GM12864 (cell line): ENCODE data around the gene PAPOLA.
A peak's percentile ranks its signal among the peaks of the same experiment; 100 is the strongest.
"Not testable (repeated sequence)": the region's sequence is repeated elsewhere in the genome, so short reads cannot be mapped to it uniquely, and the experiment has no call there.

Experiments used
- DNase-seq: peaks from one replicate; pipeline ENCODE4 v3.0.0-alpha.2; 2011; ENCODE audit warnings: low read depth
- H3K4me3 ChIP-seq: 2 replicates; pipeline ENCODE4 v1.5.1; 2011; ENCODE audit warnings: mild to moderate bottlenecking, low read depth, low read length, control low read depth
- CTCF ChIP-seq: IDR thresholded peaks from 2 replicates; pipeline ENCODE4 v1.5.1; 2011; ENCODE audit warnings: low read depth, mild to moderate bottlenecking, moderate library complexity, low read length, control low read depth, inconsistent platforms; ENCODE audit errors: missing control alignments

Gene PAPOLA

GRCh38 chr14:96501217-96501739, 904 bp upstream of the PAPOLA start:
- DNase-seq, result no peak
- TF ChIP-seq CTCF, result no peak
- peak overlapping the region; percentile 100 for H3K4me3 ChIP-seq

- no peak for TF ChIP-seq CTCF
- peak overlapping the region; percentile 100 for H3K4me3 ChIP-seq
- no peak for DNase-seq
Observed at GRCh38 chr14:96502621-96503305, 581 bp downstream of the PAPOLA start.

- DNase-seq, result no peak
- peak overlapping the region; percentile 100 for H3K4me3 ChIP-seq
- no peak for TF ChIP-seq CTCF
Observed at GRCh38 chr14:96503306-96503679, 1.1 kb downstream of the PAPOLA start.

- not testable (repeated sequence) for H3K4me3 ChIP-seq, DNase-seq
Observed at GRCh38 chr14:96504353-96504752, 2.2 kb downstream of the PAPOLA start.

- no peak overlapping the region for H3K4me3 ChIP-seq
- no peak for TF ChIP-seq CTCF
- no peak for DNase-seq
Observed at GRCh38 chr14:96507723-96508122, 5.5 kb downstream of the PAPOLA start.

GRCh38 chr14:96508900-96509299, 6.7 kb downstream of the PAPOLA start:
- no peak for TF ChIP-seq CTCF
- no peak for DNase-seq
- H3K4me3 ChIP-seq, result no peak overlapping the region

- no peak for TF ChIP-seq CTCF
- H3K4me3 ChIP-seq, result no peak overlapping the region
- no peak for DNase-seq
Observed at GRCh38 chr14:96509457-96510090, 7.4 kb downstream of the PAPOLA start.
